Central memory CD8-positive, alpha-beta T cell (primary cell): ENCODE data around the gene CMTM7.

ENCODE experiments used
- ATAC-seq: fragments of 150-1000 bp; cut with Tn5 transposase; replicated peaks from 2 replicates; pipeline ENCODE4 v1.10.0; 2022; ENCODE audit warnings: mild to moderate bottlenecking, moderate FRiP score, moderate number of reproducible peaks; ENCODE audit not compliant: poor library complexity, severe bottlenecking; ENCODE audit errors: extremely low read depth
- DNase-seq, 2 donors: peaks; one replicate each; pipeline ENCODE4 v3.0.0; 2021; ENCODE audit warnings: low spot score in 2 of 2
- H3K27ac Mint-ChIP-seq: one replicate; pipeline ENCODE4 v1.8.0; 2022; ENCODE audit warnings: low read depth, mild to moderate bottlenecking, moderate library complexity, mixed read lengths
- H3K27me3 Mint-ChIP-seq: one replicate; pipeline ENCODE4 v1.8.0; 2022; ENCODE audit warnings: mixed read lengths
- H3K36me3 Mint-ChIP-seq: one replicate; pipeline ENCODE4 v1.8.0; 2022; ENCODE audit warnings: mild to moderate bottlenecking, moderate library complexity, mixed read lengths; ENCODE audit not compliant: insufficient read depth
- H3K4me1 Mint-ChIP-seq: one replicate; pipeline ENCODE4 v1.8.0; 2022; ENCODE audit warnings: mixed read lengths
- H3K4me3 Mint-ChIP-seq: one replicate; pipeline ENCODE4 v1.8.0; 2022; ENCODE audit warnings: mild to moderate bottlenecking, moderate library complexity, mixed read lengths
- H3K9me3 Mint-ChIP-seq: one replicate; pipeline ENCODE4 v1.8.0; 2022; ENCODE audit warnings: mixed read lengths

Gene CMTM7

GRCh38 chr3:32422943-32423342 lies 31.3 kb downstream of the CMTM7 start:
- Mint-ChIP-seq H3K27ac (peak overlapping the region; percentile 85), H3K4me3 (no peak overlapping the region), H3K9me3 (no peaks in the 10 kb centered on the region), H3K36me3 (peaks cover 7% of the 10 kb centered on the region), H3K4me1 (peaks cover 86% of the 10 kb centered on the region), H3K27me3 (no peaks in the 10 kb centered on the region)
- DNase-seq, result no peak
- no peak for ATAC-seq

- Mint-ChIP-seq H3K36me3 (peaks cover 7% of the 10 kb centered on the region), H3K4me3 (peak overlapping the region; percentile 51), H3K27me3 (no peaks in the 10 kb centered on the region), H3K4me1 (peaks cover 87% of the 10 kb centered on the region), H3K27ac (peak overlapping the region; percentile 85), H3K9me3 (no peaks in the 10 kb centered on the region)
- DNase-seq, result no peak
- ATAC-seq, result peak; percentile 21
Observed at GRCh38 chr3:32423534-32423933, 31.9 kb downstream of the CMTM7 start.

- Mint-ChIP-seq H3K27ac (peak overlapping the region; percentile 85), H3K36me3 (peaks cover 7% of the 10 kb centered on the region), H3K4me1 (peaks cover 87% of the 10 kb centered on the region), H3K27me3 (no peaks in the 10 kb centered on the region), H3K4me3 (peak overlapping the region; percentile 51), H3K9me3 (no peaks in the 10 kb centered on the region)
- DNase-seq (peak in 1 of 2 donors; percentile 30), ATAC-seq (peak; percentile 54)
Observed at GRCh38 chr3:32423956-32424557, 32.4 kb downstream of the CMTM7 start.

GRCh38 chr3:32424581-32425250 lies 33.1 kb downstream of the CMTM7 start:
- ATAC-seq (no peak), DNase-seq (no peak)
- Mint-ChIP-seq H3K27me3 (no peaks in the 10 kb centered on the region), H3K4me3 (peak overlapping the region; percentile 51), H3K4me1 (peaks cover 83% of the 10 kb centered on the region), H3K36me3 (peaks cover 7% of the 10 kb centered on the region), H3K9me3 (no peaks in the 10 kb centered on the region), H3K27ac (peak overlapping the region; percentile 85)

GRCh38 chr3:32428092-32429068 lies 36.7 kb downstream of the CMTM7 start:
- Mint-ChIP-seq H3K27ac (peak overlapping the region; percentile 99), H3K9me3 (no peaks in the 10 kb centered on the region), H3K4me1 (peaks cover 81% of the 10 kb centered on the region), H3K36me3 (peaks cover 25% of the 10 kb centered on the region), H3K4me3 (peak overlapping the region; percentile 75), H3K27me3 (no peaks in the 10 kb centered on the region)
- peak; percentile 69 for ATAC-seq
- peak in 1 of 2 donors; percentile 62 for DNase-seq

GRCh38 chr3:32430900-32431299 lies 39.2 kb downstream of the CMTM7 start:
- no peak for DNase-seq
- Mint-ChIP-seq H3K4me3 (peak overlapping the region; percentile 75), H3K9me3 (no peaks in the 10 kb centered on the region)

GRCh38 chr3:32431481-32431880 lies 39.8 kb downstream of the CMTM7 start:
- peak overlapping the region; percentile 99 for H3K27ac Mint-ChIP-seq
- H3K4me3 Mint-ChIP-seq, result peak overlapping the region; percentile 75
- H3K27me3 Mint-ChIP-seq, result no peaks in the 10 kb centered on the region
- H3K4me1 Mint-ChIP-seq, result peaks cover 71% of the 10 kb centered on the region
- ATAC-seq (no peak), DNase-seq (no peak)
- H3K9me3 Mint-ChIP-seq, result no peaks in the 10 kb centered on the region
- H3K36me3 Mint-ChIP-seq, result peaks cover 22% of the 10 kb centered on the region

More at GRCh38 chr3:32430900-32431299, 39.2 kb downstream of the CMTM7 start:
- Mint-ChIP-seq H3K27me3 (no peaks in the 10 kb centered on the region), H3K27ac (peak overlapping the region; percentile 99), H3K36me3 (peaks cover 22% of the 10 kb centered on the region), H3K4me1 (peaks cover 65% of the 10 kb centered on the region)
- peak; percentile 21 for ATAC-seq

GRCh38 chr3:32432045-32432710 lies 40.5 kb downstream of the CMTM7 start:
- H3K27me3 Mint-ChIP-seq, result no peaks in the 10 kb centered on the region
- H3K9me3 Mint-ChIP-seq, result no peaks in the 10 kb centered on the region
- H3K36me3 Mint-ChIP-seq, result peaks cover 22% of the 10 kb centered on the region
- H3K4me1 Mint-ChIP-seq, result peaks cover 73% of the 10 kb centered on the region
- peak overlapping the region; percentile 75 for H3K4me3 Mint-ChIP-seq
- no peak for ATAC-seq
- H3K27ac Mint-ChIP-seq, result peak overlapping the region; percentile 99
- no peak for DNase-seq

- Mint-ChIP-seq H3K4me3 (peak overlapping the region; percentile 75), H3K27me3 (no peaks in the 10 kb centered on the region), H3K4me1 (peaks cover 66% of the 10 kb centered on the region)
Observed at GRCh38 chr3:32432711-32433530, 41.3 kb downstream of the CMTM7 start.

GRCh38 chr3:32434206-32434605 lies 42.6 kb downstream of the CMTM7 start:
- no peaks in the 10 kb centered on the region for H3K9me3 Mint-ChIP-seq
- ATAC-seq, result no peak
- peak overlapping the region; percentile 99 for H3K27ac Mint-ChIP-seq

More at GRCh38 chr3:32432711-32433530, 41.3 kb downstream of the CMTM7 start:
- Mint-ChIP-seq H3K27ac (peak overlapping the region; percentile 99), H3K36me3 (peaks cover 23% of the 10 kb centered on the region), H3K9me3 (no peaks in the 10 kb centered on the region)
- DNase-seq, result peak in 1 of 2 donors; percentile 48
- peak; percentile 38 for ATAC-seq

GRCh38 chr3:32435911-32436815 lies 44.5 kb downstream of the CMTM7 start:
- Mint-ChIP-seq H3K27me3 (no peaks in the 10 kb centered on the region), H3K4me1 (peaks cover 60% of the 10 kb centered on the region), H3K36me3 (peaks cover 14% of the 10 kb centered on the region), H3K9me3 (no peaks in the 10 kb centered on the region), H3K4me3 (peak overlapping the region; percentile 39), H3K27ac (peak overlapping the region; percentile 99)
- no peak for ATAC-seq
- DNase-seq, result no peak

More at GRCh38 chr3:32434206-32434605, 42.6 kb downstream of the CMTM7 start:
- Mint-ChIP-seq H3K36me3 (peaks cover 21% of the 10 kb centered on the region), H3K4me1 (peaks cover 66% of the 10 kb centered on the region), H3K4me3 (no peak overlapping the region), H3K27me3 (no peaks in the 10 kb centered on the region)
- no peak for DNase-seq
